ENCODE data around the gene PIM3.

DNA sequence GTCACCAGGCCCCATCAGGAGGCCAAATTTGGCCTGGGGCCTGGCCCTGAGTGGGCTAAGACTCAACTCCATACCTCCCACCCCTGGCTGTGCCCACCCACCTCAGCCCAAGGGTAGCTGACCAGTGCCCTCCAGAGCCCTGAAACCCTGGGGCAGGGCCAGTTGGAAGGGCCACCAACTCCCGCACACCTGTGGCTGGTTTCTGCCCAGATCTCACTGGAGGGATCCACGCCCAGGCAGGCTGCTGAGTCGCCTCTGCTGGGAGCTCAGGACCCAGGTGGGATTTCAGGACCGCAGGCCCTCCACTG, 8.9 kb upstream of the PIM3 start:
- TF ChIP-seq, protein P1, sequence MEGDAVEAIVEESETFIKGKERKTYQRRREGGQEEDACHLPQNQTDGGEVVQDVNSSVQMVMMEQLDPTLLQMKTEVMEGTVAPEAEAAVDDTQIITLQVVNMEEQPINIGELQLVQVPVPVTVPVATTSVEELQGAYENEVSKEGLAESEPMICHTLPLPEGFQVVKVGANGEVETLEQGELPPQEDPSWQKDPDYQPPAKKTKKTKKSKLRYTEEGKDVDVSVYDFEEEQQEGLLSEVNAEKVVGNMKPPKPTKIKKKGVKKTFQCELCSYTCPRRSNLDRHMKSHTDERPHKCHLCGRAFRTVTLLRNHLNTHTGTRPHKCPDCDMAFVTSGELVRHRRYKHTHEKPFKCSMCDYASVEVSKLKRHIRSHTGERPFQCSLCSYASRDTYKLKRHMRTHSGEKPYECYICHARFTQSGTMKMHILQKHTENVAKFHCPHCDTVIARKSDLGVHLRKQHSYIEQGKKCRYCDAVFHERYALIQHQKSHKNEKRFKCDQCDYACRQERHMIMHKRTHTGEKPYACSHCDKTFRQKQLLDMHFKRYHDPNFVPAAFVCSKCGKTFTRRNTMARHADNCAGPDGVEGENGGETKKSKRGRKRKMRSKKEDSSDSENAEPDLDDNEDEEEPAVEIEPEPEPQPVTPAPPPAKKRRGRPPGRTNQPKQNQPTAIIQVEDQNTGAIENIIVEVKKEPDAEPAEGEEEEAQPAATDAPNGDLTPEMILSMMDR (IDR thresholded peaks at IDR 0.05): no peak
- TF ChIP-seq POLR2A (IDR thresholded peaks at IDR 0.05): no peak

All from Peyer's patch (tissue), 4 donors.